H9 (cell line): ENCODE data around the gene CFAP61. TPM values are rescaled to one million over a fixed set of nuclear protein-coding genes. Genes with fewer than 3 reads are reported as not detected.

Source experiments
- DNase-seq: peaks from one replicate; pipeline ENCODE4 v3.0.0-alpha.2; 2017
- H2AFZ ChIP-seq: one replicate; pipeline ENCODE4 v1.6.1; 2013; ENCODE audit warnings: mild to moderate bottlenecking, low read length, control low read depth, moderate library complexity
- H2AK5ac ChIP-seq: 2 replicates; pipeline ENCODE4 v1.6.1; 2013; ENCODE audit warnings: low read length, control low read depth, mixed read lengths; ENCODE audit not compliant: insufficient read length
- H2BK120ac ChIP-seq: one replicate; pipeline ENCODE4 v1.6.1; 2013; ENCODE audit warnings: low read depth, mild to moderate bottlenecking, low read length, control low read depth, inconsistent platforms; ENCODE audit not compliant: poor library complexity, severe bottlenecking
- H2BK12ac ChIP-seq: 2 replicates; pipeline ENCODE4 v1.6.1; 2013; ENCODE audit warnings: low read length, control low read depth, mixed read lengths, low read depth; ENCODE audit not compliant: insufficient read length
- H2BK15ac ChIP-seq: 2 replicates; pipeline ENCODE4 v1.6.1; 2013; ENCODE audit warnings: low read depth, low read length, control low read depth
- H2BK20ac ChIP-seq: one replicate; pipeline ENCODE4 v1.6.1; 2013; ENCODE audit warnings: low read depth, mild to moderate bottlenecking, low read length, control low read depth, inconsistent platforms; ENCODE audit not compliant: poor library complexity, severe bottlenecking
- H2BK5ac ChIP-seq: 2 replicates; pipeline ENCODE4 v1.6.1; 2013; ENCODE audit warnings: low read length, control low read depth, mixed read lengths; ENCODE audit not compliant: insufficient read length
- H3K14ac ChIP-seq: 2 replicates; pipeline ENCODE4 v1.6.1; 2013; ENCODE audit warnings: low read length, control low read depth; ENCODE audit not compliant: insufficient read depth
- H3K18ac ChIP-seq: 2 replicates; pipeline ENCODE4 v1.6.1; 2013; ENCODE audit warnings: low read depth, mild to moderate bottlenecking, mixed read lengths, low read length, control low read depth; ENCODE audit not compliant: insufficient read length
- H3K23ac ChIP-seq: 2 replicates; pipeline ENCODE4 v1.6.1; 2013; ENCODE audit warnings: low read length, control low read depth, mixed read lengths, low read depth; ENCODE audit not compliant: insufficient read length
- H3K23me2 ChIP-seq: 2 replicates; pipeline ENCODE4 v1.6.1; 2013; ENCODE audit warnings: low read depth, mild to moderate bottlenecking, mixed read lengths, low read length, control low read depth; ENCODE audit not compliant: insufficient read length, poor library complexity, severe bottlenecking
- H3K27ac ChIP-seq: 2 replicates; pipeline ENCODE4 v1.5.1; 2013; ENCODE audit warnings: low read length, control low read depth, mixed read lengths, low read depth; ENCODE audit not compliant: insufficient read length
- H3K27me3 ChIP-seq: 2 replicates; pipeline ENCODE4 v1.6.1; 2013; ENCODE audit warnings: low read length, control low read depth, inconsistent platforms; ENCODE audit not compliant: insufficient read depth
- H3K4ac ChIP-seq: 2 replicates; pipeline ENCODE4 v1.6.1; 2013; ENCODE audit warnings: low read depth, mild to moderate bottlenecking, control low read depth, inconsistent platforms, low read length, moderate library complexity
- H3K4me1 ChIP-seq: 2 replicates; pipeline ENCODE4 v1.6.1; 2013; ENCODE audit warnings: low read length, control low read depth, inconsistent platforms; ENCODE audit not compliant: insufficient read depth
- H3K4me2 ChIP-seq: 2 replicates; pipeline ENCODE4 v1.6.1; 2013; ENCODE audit warnings: low read length, control low read depth, mixed read lengths; ENCODE audit not compliant: insufficient read length, insufficient read depth
- H3K56ac ChIP-seq: 2 replicates; pipeline ENCODE4 v1.6.1; 2013; ENCODE audit warnings: low read depth, mild to moderate bottlenecking, mixed read lengths, low read length, control low read depth; ENCODE audit not compliant: insufficient read length
- H3K79me1 ChIP-seq: 2 replicates; pipeline ENCODE4 v1.6.1; 2013; ENCODE audit warnings: low read depth, mild to moderate bottlenecking, moderate library complexity, low read length, control low read depth, inconsistent platforms; ENCODE audit not compliant: insufficient read depth, poor library complexity, severe bottlenecking
- H3K79me2 ChIP-seq: 2 replicates; pipeline ENCODE4 v1.6.1; 2013; ENCODE audit warnings: low read length, control low read depth, inconsistent platforms; ENCODE audit not compliant: insufficient read depth
- H3K9ac ChIP-seq: 2 replicates; pipeline ENCODE4 v1.6.1; 2013; ENCODE audit warnings: low read length, control low read depth, mixed read lengths; ENCODE audit not compliant: insufficient read length; ENCODE audit errors: extremely low read depth
- H3K9me3 ChIP-seq: one replicate; pipeline ENCODE4 v1.6.1; 2013; ENCODE audit warnings: low read depth, low read length, inconsistent platforms; ENCODE audit not compliant: control insufficient read depth
- H3T11ph ChIP-seq: one replicate; pipeline ENCODE4 v1.6.1; 2013; ENCODE audit warnings: mild to moderate bottlenecking, low read length, control low read depth, inconsistent platforms
- H4K20me1 ChIP-seq: one replicate; pipeline ENCODE4 v1.6.1; 2013; ENCODE audit not compliant: control insufficient read depth, insufficient read length, insufficient read depth
- H4K5ac ChIP-seq: 2 replicates; pipeline ENCODE4 v1.6.1; 2013; ENCODE audit warnings: low read depth, mild to moderate bottlenecking, mixed read lengths, low read length, control low read depth; ENCODE audit not compliant: insufficient read length
- H4K8ac ChIP-seq: replicated peaks from 2 replicates; pipeline ENCODE4 v1.6.1; 2013; ENCODE audit warnings: low read length, control low read depth, mixed read lengths, low read depth; ENCODE audit not compliant: insufficient read length
- H4K91ac ChIP-seq: 2 replicates; pipeline ENCODE4 v1.6.1; 2013; ENCODE audit warnings: low read depth, mild to moderate bottlenecking, moderate library complexity, mixed read lengths, low read length, control low read depth; ENCODE audit not compliant: insufficient read length
- H3K27ac Mint-ChIP-seq, 3 experiments: 2 replicates in 2 of 3; 3 replicates in 1 of 3; pipeline ENCODE4 v1.8.0; 2020 to 2021; ENCODE audit warnings: mixed read lengths in 3 of 3, mild to moderate bottlenecking in 1 of 3, moderate library complexity in 1 of 3
- H3K27me3 Mint-ChIP-seq: 2 replicates; pipeline ENCODE4 v1.8.0; 2021; ENCODE audit warnings: low read depth, mild to moderate bottlenecking, moderate library complexity, mixed read lengths
- H3K36me3 Mint-ChIP-seq, 3 experiments: 2 replicates in 2 of 3; 3 replicates in 1 of 3; pipeline ENCODE4 v1.8.0; 2020 to 2021; ENCODE audit warnings: low read depth in 3 of 3, mixed read lengths in 3 of 3; ENCODE audit not compliant: insufficient read depth in 1 of 3
- H3K4me1 Mint-ChIP-seq, 2 experiments: 2 replicates each; pipeline ENCODE4 v1.8.0; 2020; ENCODE audit warnings: mixed read lengths in 2 of 2
- H3K4me3 Mint-ChIP-seq, 2 experiments: 2 replicates in 1 of 2; 3 replicates in 1 of 2; pipeline ENCODE4 v1.8.0; 2020 to 2021; ENCODE audit warnings: mild to moderate bottlenecking in 2 of 2, mixed read lengths in 2 of 2, moderate library complexity in 1 of 2
- H3K9me3 Mint-ChIP-seq, 2 experiments: 2 replicates in 1 of 2; 3 replicates in 1 of 2; pipeline ENCODE4 v1.8.0; 2020; ENCODE audit warnings: mild to moderate bottlenecking in 2 of 2, mixed read lengths in 2 of 2, moderate library complexity in 1 of 2
- WGBS: extraction: QIAGEN DNeasy Blood & Tissue Kit; methylation state at CpG from one replicate; pipeline ENCODE4 v1.1.7; 2013; ENCODE audit warnings: missing lambda C conversion rate, low lambda C conversion rate, mixed read lengths; ENCODE audit not compliant: insufficient read length; ENCODE audit errors: extremely low coverage; 5-methylcytosine and 5-hydroxymethylcytosine counted together
- total RNA-seq: library from RNA; stranded (reverse); gene quantifications from 2 replicates; pipeline ENCODE4 v1.2.1, GENCODE V29; 2021
- TF ChIP-seq, protein P1 (sequence below): fragments of 200-600 bp; sonication (generic); conservative IDR thresholded peaks from 3 replicates; pipeline ENCODE4 v1.8.0; 2021; ENCODE audit warnings: antibody characterized with exemption, mild to moderate bottlenecking

Gene CFAP61
- total RNA-seq, 1 experiment from 2014 or later = 0.44 TPM

DNA sequence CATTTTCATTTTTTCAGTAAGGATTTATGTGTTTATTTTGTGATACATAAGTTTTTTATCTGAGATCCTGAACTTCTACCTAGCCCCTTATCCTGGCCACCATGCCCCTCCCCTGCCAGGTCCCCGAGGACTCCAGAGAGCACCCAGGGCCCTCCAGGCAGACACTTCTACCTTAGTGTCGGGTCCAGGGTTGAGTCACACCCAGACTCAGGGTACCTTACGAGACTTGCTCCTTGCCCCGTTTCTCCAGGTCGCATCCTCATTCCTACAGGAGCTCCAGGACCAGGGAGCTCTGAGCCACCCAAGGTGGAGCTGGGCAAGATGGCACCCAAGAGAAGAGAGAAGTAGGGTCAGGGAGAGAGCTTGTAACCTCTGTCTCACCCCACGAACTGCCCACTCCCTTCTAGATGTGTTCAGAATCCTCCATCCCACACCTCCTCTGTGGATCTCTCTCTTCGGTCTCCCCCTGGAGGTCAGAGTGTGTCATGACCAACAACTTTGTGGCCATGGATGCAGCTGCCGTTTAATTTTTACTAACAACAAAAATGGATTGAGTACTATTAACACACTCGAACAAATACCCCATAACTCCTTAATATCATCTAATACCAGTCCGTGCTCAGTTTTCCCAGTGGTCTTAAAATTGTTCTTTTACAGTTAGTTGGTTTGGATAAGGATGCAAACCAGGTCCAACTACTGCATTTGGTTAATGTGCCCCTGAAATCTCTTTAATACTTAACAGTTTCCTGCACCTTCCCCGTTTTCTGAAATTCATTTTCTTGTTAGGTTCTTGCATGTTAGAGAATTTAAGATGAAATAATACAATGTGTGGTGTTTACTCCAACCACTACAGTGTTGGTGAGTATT lies 185.0 kb downstream of the CFAP61 start:
- no peak overlapping the region for H4K8ac ChIP-seq
- H2AK5ac ChIP-seq = no peak overlapping the region
- no peak overlapping the region for H3T11ph ChIP-seq
- no peak overlapping the region for H2BK20ac ChIP-seq
- Mint-ChIP-seq H3K27me3 (peaks cover 4% of the 10 kb centered on the region; the same call in 1 of the 2 replicates), H3K27ac (no peak overlapping the region), H3K36me3 (no peaks in the 10 kb centered on the region), H3K9me3 (no peaks in the 10 kb centered on the region), H3K4me1 (peaks cover 2 to 4% of the 10 kb centered on the region in 2 experiments; a peak in 3 of 4 replicates), H3K4me3 (no peak overlapping the region)
- peak; percentile 43 for DNase-seq
- no peak overlapping the region for H3K14ac ChIP-seq
- no peak overlapping the region for H3K23ac ChIP-seq
- no peaks in the 10 kb centered on the region for H3K23me2 ChIP-seq
- H3K9me3 ChIP-seq = no peaks in the 10 kb centered on the region
- WGBS = no CpG with 5 or more reads among the region's 11 CpGs
- no peaks in the 10 kb centered on the region for H3K4me1 ChIP-seq
- H3K9ac ChIP-seq = no peak overlapping the region
- H3K79me2 ChIP-seq = no peaks in the 10 kb centered on the region
- H4K20me1 ChIP-seq = no peaks in the 10 kb centered on the region
- H2BK12ac ChIP-seq = no peak overlapping the region
- TF ChIP-seq, protein P1, sequence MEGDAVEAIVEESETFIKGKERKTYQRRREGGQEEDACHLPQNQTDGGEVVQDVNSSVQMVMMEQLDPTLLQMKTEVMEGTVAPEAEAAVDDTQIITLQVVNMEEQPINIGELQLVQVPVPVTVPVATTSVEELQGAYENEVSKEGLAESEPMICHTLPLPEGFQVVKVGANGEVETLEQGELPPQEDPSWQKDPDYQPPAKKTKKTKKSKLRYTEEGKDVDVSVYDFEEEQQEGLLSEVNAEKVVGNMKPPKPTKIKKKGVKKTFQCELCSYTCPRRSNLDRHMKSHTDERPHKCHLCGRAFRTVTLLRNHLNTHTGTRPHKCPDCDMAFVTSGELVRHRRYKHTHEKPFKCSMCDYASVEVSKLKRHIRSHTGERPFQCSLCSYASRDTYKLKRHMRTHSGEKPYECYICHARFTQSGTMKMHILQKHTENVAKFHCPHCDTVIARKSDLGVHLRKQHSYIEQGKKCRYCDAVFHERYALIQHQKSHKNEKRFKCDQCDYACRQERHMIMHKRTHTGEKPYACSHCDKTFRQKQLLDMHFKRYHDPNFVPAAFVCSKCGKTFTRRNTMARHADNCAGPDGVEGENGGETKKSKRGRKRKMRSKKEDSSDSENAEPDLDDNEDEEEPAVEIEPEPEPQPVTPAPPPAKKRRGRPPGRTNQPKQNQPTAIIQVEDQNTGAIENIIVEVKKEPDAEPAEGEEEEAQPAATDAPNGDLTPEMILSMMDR = peak; percentile 82
- H3K4ac ChIP-seq = no peak overlapping the region
- H2BK15ac ChIP-seq = no peak overlapping the region
- H3K79me1 ChIP-seq = no peaks in the 10 kb centered on the region
- H3K27ac ChIP-seq = no peak overlapping the region
- no peak overlapping the region for H4K91ac ChIP-seq
- H3K56ac ChIP-seq = no peak overlapping the region
- no peak overlapping the region for H2BK120ac ChIP-seq
- H3K18ac ChIP-seq = no peak overlapping the region
- H3K27me3 ChIP-seq = no peaks in the 10 kb centered on the region
- H2AFZ ChIP-seq = peak overlapping the region; percentile 98
- no peak overlapping the region for H4K5ac ChIP-seq
- H2BK5ac ChIP-seq = no peak overlapping the region
- H3K4me2 ChIP-seq = no peak overlapping the region
